ENCODE data around the gene SMIM26.

The SMIM26 gene

GRCh38 chr20:18585134-18585533 lies 17.9 kb downstream of the SMIM26 start:
- DNase-seq (ENCODE audit: low read depth): no peak

DNA sequence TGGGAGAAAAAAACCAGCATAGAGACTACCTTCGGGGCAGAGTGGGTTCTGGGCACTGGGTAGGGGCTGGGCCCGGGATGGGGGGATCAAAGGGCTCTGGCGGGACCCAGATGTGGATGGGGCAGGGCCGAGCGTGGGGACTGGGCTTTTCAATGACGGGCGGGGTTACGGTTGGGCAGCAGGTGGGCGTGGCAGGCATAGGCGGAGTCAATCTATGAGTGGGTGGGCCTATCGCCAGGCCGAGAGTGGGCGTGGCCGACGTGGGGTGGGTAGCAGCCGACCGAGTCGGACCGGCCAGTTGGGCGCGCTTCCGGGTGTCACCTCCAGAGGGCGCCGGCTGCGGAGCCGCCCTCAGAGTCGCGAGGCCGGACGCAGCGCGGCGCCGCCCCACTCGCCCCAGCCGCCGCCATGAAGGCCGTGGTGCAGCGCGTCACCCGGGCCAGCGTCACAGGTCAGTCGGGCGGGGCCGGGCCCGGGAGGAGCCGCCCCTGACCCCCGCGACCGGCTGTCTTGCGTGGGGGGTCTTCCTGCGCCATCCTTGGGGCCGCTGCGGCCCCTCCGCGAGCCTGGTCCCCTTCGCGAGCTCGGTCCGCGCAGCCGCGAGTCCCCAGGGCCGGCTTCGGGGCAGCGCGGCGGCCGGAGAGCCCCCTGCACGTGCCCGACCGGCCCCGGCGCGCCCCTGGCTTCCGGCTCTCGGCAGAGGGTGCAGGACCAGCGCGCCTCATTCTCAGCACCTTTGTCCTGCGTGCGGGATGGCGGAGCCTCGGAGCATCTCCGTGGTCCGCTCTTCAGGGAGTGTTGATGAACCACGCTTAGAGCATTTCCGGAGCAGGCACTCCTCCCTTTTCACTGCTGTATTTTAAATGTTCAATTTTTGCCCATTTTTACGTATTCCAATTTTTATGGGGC lies 20.7 kb downstream of the SMIM26 start, which contains the start of gene DTD1:
DTD1 (plus strand) TSS at position 390 of the 909 bp plus-strand sequence; CDS start at position 409, 19 bp downstream.
- DNase-seq (ENCODE audit: low read depth): peak; percentile 67

DNA sequence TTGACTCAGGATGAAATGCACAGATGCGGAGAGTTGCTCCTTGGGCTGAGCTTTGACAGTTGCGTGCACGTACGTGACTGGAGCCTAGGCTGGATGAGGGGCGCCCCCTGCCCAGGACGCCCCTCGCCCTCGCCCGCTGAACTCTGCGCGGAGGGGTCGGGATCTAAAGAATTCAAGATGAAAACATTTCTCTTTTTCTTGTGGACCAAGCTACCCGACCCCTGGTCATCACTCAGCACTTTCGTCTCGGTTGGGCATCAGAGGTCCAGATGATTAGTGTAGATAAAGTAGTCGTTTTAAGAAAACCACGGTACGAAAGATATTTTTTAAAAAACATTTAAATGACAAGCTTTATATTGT lies 21.3 kb downstream of the SMIM26 start:
- DNase-seq (ENCODE audit: low read depth): no peak

GRCh38 chr20:18589941-18590674 lies 22.9 kb downstream of the SMIM26 start:
- DNase-seq (ENCODE audit: low read depth): no peak

GRCh38 chr20:18596270-18596669 lies 29.0 kb downstream of the SMIM26 start:
- DNase-seq (ENCODE audit: low read depth): no peak

DNA sequence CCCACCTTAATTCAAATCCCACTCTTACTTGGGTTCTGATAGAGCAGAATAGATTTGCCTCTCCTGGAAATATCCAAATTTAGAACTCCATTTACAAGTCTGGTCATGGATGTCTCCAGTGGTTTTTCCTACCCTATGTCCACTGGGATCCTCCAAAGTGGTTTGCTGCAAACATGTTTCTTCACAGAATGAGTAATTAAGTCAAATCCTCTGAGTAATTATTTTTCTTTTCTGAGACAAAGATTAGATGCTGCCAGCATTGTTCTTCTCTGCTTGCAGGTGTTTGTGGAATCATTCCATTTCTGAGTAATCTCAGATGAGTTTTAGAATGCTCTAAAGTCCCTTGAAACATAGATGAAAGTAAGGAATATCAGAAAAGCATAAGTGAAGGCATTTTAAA lies 42.5 kb downstream of the SMIM26 start:
- DNase-seq (ENCODE audit: low read depth): no peak

- no peak for DNase-seq (ENCODE audit: low read depth)
Measured at GRCh38 chr20:18611492-18611891, 44.3 kb downstream of the SMIM26 start.

- DNase-seq (ENCODE audit: low read depth): no peak
Measured at GRCh38 chr20:18613553-18613952, 46.3 kb downstream of the SMIM26 start.

- no peak for DNase-seq (ENCODE audit: low read depth)
Measured at GRCh38 chr20:18614244-18614643, 47.0 kb downstream of the SMIM26 start.

DNA sequence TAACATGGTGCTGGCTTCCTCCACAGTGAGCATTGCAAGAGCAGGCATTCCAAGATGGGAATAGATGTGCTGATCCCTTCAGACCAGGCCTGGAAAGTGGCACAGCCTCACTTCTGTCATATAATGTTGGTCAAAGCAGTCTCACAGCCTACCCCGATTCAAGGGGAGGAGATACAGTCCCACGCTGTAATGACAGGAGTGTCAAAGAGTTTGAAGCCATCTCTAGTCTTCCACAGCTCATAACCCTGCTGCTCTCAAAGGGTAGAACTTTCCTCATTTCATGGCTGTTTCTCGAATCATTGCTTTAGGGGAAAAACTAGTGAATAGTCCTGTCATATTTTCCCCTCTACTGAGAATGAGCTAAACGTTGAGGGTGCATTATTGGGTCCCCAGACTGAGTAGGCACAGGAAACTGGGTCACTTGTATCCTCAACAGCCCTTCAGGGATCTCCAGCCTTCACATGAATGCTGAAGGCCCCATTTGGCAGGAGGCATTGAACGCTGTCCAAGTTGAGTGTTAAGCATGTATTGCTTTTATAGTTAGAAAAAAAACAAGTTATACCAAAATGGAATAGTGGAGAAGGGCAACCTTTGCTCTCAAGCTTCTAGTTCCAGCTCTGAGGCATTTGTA lies 47.9 kb downstream of the SMIM26 start:
- DNase-seq (ENCODE audit: low read depth): no peak
